IMR-90 (cell line): Measurements from ENCODE around the gene LYZ.

Experiments
- BHLHE40 ChIP-seq: fragments of 150-350 bp; IDR thresholded peaks from 2 replicates; pipeline ENCODE4 v1.6.1; 2016; ENCODE audit warnings: mild to moderate bottlenecking, low read depth, low read length
- CTCF ChIP-seq: conservative IDR thresholded peaks from 2 replicates; pipeline ENCODE4 v1.5.1; 2012; ENCODE audit warnings: mild to moderate bottlenecking, low read depth, low read length, improper control_type of control experiment

- TF ChIP-seq BHLHE40 (no peak), CTCF (no peak)
Observed at GRCh38 chr12:69354556-69355187, 6.5 kb downstream of the LYZ start.
